ENCODE data around the gene DNMBP. TPM values are rescaled to one million over a fixed set of nuclear protein-coding genes. Genes with fewer than 3 reads are reported as not detected.

DNMBP gene
- total and polyA plus RNA-seq, 2 experiments from 2014 or later, result 13.4 to 31.2 TPM

DNA sequence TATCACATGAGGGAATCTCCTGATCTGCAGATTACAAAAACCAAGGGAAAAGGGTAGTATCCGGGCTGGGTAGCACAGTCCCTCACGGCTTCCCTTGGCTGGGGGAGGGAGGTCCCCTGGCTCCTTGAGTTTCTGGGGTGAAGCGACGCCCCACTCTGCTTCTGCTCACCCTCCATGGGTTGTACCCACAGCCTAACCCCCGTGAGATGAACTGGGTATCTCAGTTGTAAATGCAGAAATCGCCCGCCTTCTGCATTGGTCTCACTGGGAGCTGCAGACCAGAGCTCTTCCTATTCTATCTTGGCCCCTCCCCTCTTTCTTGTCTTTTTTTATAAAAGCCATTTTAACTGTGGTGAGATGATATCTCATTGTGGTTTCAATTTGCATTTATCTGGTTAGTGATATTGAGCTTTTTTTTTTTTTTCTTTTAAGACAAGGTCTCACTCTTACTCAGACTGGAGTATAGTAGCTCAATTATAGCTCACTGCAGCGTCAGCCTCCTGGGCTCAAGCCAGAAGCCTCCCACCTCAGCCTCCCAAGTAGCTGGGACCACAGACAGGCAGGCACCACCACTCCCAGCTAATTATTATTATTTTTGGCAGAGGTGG lies 139.5 kb downstream of the DNMBP start:
- no peak for ATAC-seq
- H3K4me1 ChIP-seq (ENCODE audit: insufficient read depth), result no peaks in the 10 kb centered on the region
- no peaks in the 10 kb centered on the region; the same call in 2 of the 3 replicates for H3K4me1 Mint-ChIP-seq
- no peak overlapping the region for H3K27ac Mint-ChIP-seq
- no peaks in the 10 kb centered on the region for H3K79me2 ChIP-seq (replicated peaks; ENCODE audit: insufficient read depth)
- no peak overlapping the region for H3K27ac ChIP-seq (ENCODE audit: low read depth)
- H3K27me3 Mint-ChIP-seq (ENCODE audit: insufficient read depth, low read depth, poor library complexity), result peaks cover 5% of the 10 kb centered on the region
- no peak overlapping the region for H3K4me2 ChIP-seq
- no peak for DNase-seq (ENCODE audit: low spot score)
- peaks cover 7% of the 10 kb centered on the region for H3K9me3 Mint-ChIP-seq
- no peaks in the 10 kb centered on the region; the same call in 1 of the 2 replicates for H4K20me1 ChIP-seq (replicated peaks; ENCODE audit: insufficient read depth)
- H3K4me3 Mint-ChIP-seq, result no peak overlapping the region
- no peak overlapping the region for H2AFZ ChIP-seq
- no peaks in the 10 kb centered on the region for H3K27me3 ChIP-seq (ENCODE audit: insufficient read depth)
- 0 out of 2 replicates have a peak, but pooled peaks cover 3% of the 10 kb centered on the region for H3F3A ChIP-seq (replicated peaks; ENCODE audit: low read depth)
- TF ChIP-seq CREB1 (CRISPR knock-in tag; IDR thresholded peaks at IDR 0.05; ENCODE audit: low read depth) (no peak), ZNF331 (CRISPR knock-in tag; IDR thresholded peaks at IDR 0.05; ENCODE audit: low read depth) (no peak), ZNF114 (CRISPR knock-in tag; IDR thresholded peaks at IDR 0.05) (no peak), POLR2AphosphoS5 (IDR thresholded peaks at IDR 0.05; ENCODE audit: low read depth) (no peak)
- TF ChIP-seq, protein P1, sequence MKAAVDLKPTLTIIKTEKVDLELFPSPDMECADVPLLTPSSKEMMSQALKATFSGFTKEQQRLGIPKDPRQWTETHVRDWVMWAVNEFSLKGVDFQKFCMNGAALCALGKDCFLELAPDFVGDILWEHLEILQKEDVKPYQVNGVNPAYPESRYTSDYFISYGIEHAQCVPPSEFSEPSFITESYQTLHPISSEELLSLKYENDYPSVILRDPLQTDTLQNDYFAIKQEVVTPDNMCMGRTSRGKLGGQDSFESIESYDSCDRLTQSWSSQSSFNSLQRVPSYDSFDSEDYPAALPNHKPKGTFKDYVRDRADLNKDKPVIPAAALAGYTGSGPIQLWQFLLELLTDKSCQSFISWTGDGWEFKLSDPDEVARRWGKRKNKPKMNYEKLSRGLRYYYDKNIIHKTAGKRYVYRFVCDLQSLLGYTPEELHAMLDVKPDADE (IDR thresholded peaks at IDR 0.05), result no peak
- H3K36me3 ChIP-seq (ENCODE audit: insufficient read depth), result no peaks in the 10 kb centered on the region
- peaks cover 1% of the 10 kb centered on the region for H3K36me3 Mint-ChIP-seq (ENCODE audit: low read depth)
- no peaks in the 10 kb centered on the region for H3K9me2 ChIP-seq (ENCODE audit: insufficient read depth)
- H3K4me3 ChIP-seq, result no peak overlapping the region

DNA sequence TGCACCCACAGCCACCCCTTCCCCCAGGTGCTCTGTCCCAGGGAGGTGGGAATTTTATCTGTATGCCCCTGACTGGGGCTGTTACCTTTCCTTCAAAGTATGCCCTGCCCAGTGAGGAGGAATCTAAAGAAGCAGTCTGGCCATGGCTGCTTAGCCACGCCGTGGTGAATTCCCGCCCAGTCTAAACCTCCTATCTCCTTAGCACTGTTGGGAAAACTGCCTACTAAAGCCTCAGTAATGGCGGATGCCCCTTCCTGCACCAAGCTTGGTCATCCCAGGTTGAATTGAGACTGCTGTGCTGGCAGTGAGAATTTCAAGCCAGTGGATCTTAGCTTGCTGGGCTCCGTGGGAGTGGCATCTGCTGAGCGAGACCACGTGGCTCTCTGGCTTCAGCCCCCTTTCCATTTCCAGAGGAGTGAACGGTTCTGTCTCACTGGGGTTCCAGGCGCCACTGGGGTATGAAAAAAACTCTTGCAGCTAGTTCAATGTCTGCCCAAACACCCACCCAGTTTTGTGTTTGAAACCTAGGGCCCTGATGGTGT lies 140.1 kb downstream of the DNMBP start:
- Mint-ChIP-seq H3K27me3 (ENCODE audit: insufficient read depth, low read depth, poor library complexity) (peaks cover 7% of the 10 kb centered on the region), H3K27ac (no peak overlapping the region), H3K36me3 (ENCODE audit: low read depth) (no peaks in the 10 kb centered on the region), H3K9me3 (peaks cover 10% of the 10 kb centered on the region), H3K4me3 (no peak overlapping the region), H3K4me1 (no peaks in the 10 kb centered on the region; the same call in 2 of the 3 replicates)
- no peak overlapping the region for H2AFZ ChIP-seq
- ATAC-seq (no peak), DNase-seq (ENCODE audit: low spot score) (no peak)
- H3K4me1 ChIP-seq (ENCODE audit: insufficient read depth), result no peaks in the 10 kb centered on the region
- H3K9me2 ChIP-seq (ENCODE audit: insufficient read depth), result no peaks in the 10 kb centered on the region
- no peaks in the 10 kb centered on the region for H3K79me2 ChIP-seq (replicated peaks; ENCODE audit: insufficient read depth)
- H3K27ac ChIP-seq (ENCODE audit: low read depth), result no peak overlapping the region
- no peaks in the 10 kb centered on the region for H3K27me3 ChIP-seq (ENCODE audit: insufficient read depth)
- H3K4me3 ChIP-seq, result no peak overlapping the region
- no peaks in the 10 kb centered on the region for H3K36me3 ChIP-seq (ENCODE audit: insufficient read depth)
- H3K4me2 ChIP-seq, result no peak overlapping the region
- H3F3A ChIP-seq (replicated peaks; ENCODE audit: low read depth), result 0 out of 2 replicates have a peak, but pooled peaks cover under 1% of the 10 kb centered on the region
- H4K20me1 ChIP-seq (replicated peaks; ENCODE audit: insufficient read depth), result no peaks in the 10 kb centered on the region
- TF ChIP-seq, protein P1 (IDR thresholded peaks at IDR 0.05), result no peak
- TF ChIP-seq, protein P2, sequence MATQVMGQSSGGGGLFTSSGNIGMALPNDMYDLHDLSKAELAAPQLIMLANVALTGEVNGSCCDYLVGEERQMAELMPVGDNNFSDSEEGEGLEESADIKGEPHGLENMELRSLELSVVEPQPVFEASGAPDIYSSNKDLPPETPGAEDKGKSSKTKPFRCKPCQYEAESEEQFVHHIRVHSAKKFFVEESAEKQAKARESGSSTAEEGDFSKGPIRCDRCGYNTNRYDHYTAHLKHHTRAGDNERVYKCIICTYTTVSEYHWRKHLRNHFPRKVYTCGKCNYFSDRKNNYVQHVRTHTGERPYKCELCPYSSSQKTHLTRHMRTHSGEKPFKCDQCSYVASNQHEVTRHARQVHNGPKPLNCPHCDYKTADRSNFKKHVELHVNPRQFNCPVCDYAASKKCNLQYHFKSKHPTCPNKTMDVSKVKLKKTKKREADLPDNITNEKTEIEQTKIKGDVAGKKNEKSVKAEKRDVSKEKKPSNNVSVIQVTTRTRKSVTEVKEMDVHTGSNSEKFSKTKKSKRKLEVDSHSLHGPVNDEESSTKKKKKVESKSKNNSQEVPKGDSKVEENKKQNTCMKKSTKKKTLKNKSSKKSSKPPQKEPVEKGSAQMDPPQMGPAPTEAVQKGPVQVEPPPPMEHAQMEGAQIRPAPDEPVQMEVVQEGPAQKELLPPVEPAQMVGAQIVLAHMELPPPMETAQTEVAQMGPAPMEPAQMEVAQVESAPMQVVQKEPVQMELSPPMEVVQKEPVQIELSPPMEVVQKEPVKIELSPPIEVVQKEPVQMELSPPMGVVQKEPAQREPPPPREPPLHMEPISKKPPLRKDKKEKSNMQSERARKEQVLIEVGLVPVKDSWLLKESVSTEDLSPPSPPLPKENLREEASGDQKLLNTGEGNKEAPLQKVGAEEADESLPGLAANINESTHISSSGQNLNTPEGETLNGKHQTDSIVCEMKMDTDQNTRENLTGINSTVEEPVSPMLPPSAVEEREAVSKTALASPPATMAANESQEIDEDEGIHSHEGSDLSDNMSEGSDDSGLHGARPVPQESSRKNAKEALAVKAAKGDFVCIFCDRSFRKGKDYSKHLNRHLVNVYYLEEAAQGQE (IDR thresholded peaks at IDR 0.05; ENCODE audit: unreplicated experiment), result no peak
- no peak for TF ChIP-seq EZH2phosphoT487 (IDR thresholded peaks at IDR 0.05; ENCODE audit: unreplicated experiment)
- TF ChIP-seq ZNF331 (CRISPR knock-in tag; IDR thresholded peaks at IDR 0.05; ENCODE audit: low read depth), result no peak
- TF ChIP-seq EZH2 (IDR thresholded peaks at IDR 0.05; ENCODE audit: low read depth, unreplicated experiment), result no peak
- no peak for TF ChIP-seq CREB1 (CRISPR knock-in tag; IDR thresholded peaks at IDR 0.05; ENCODE audit: low read depth)

All from GM23338 (cell line).